Measurements from ENCODE around the gene RBM38. TPM values are rescaled to one million over a fixed set of nuclear protein-coding genes. Genes with fewer than 3 reads are reported as not detected.

Gene RBM38
- total and polyA plus RNA-seq, 3 donors from 2014 or later, result 69.6 to 114 (median 108) TPM

- TF ChIP-seq CTCF (IDR thresholded peaks at IDR 0.05) (no peak), POLR2A (IDR thresholded peaks at IDR 0.05) (no peak)
- H3K27me3 ChIP-seq, result no peaks in the 10 kb centered on the region
- H3K4me3 ChIP-seq, result no peak overlapping the region
- H3K4me1 ChIP-seq, result peaks cover 49% of the 10 kb centered on the region
- intact Hi-C loops (cut with DNase I; ENCODE audit: low total_unique reads), result no loop called here
- no peak for DNase-seq
- H3K27ac ChIP-seq, result peak overlapping the region in 1 of 2 donors; percentile 3
- H3K9me3 ChIP-seq, result no peaks in the 10 kb centered on the region
- H3K36me3 ChIP-seq (ENCODE audit: low read depth, missing control alignments), result no peaks in the 10 kb centered on the region
- WGBS, 2 donors, result 70 to 78% methylated on average over 11 to 19 of the region's 21 CpGs
These were observed 9.8 kb downstream of the RBM38 start for GRCh38 chr20:57400821-57401564.

GRCh38 chr20:57401565-57401918 lies 10.3 kb downstream of the RBM38 start:
- TF ChIP-seq CTCF (IDR thresholded peaks at IDR 0.05), result no peak
- no peak for TF ChIP-seq POLR2A (IDR thresholded peaks at IDR 0.05)
- H3K36me3 ChIP-seq (ENCODE audit: low read depth, missing control alignments), result no peaks in the 10 kb centered on the region
- H3K9me3 ChIP-seq, result no peaks in the 10 kb centered on the region
- no peak for DNase-seq
- H3K4me1 ChIP-seq, result peaks cover 48% of the 10 kb centered on the region
- H3K4me3 ChIP-seq, result no peak overlapping the region
- peak overlapping the region in 1 of 2 donors; percentile 3 for H3K27ac ChIP-seq
- 89 to 93% methylated on average over 7 of the region's 7 CpGs for WGBS, 2 donors
- intact Hi-C loops (cut with DNase I; ENCODE audit: low total_unique reads), result no loop called here
- H3K27me3 ChIP-seq, result no peaks in the 10 kb centered on the region

GRCh38 chr20:57402206-57403125 lies 11.3 kb downstream of the RBM38 start:
- Histone ChIP-seq H3K4me1 (peaks cover 40% of the 10 kb centered on the region), H3K9me3 (no peaks in the 10 kb centered on the region), H3K27ac (no peak overlapping the region), H3K36me3 (ENCODE audit: low read depth, missing control alignments) (no peaks in the 10 kb centered on the region), H3K4me3 (no peak overlapping the region), H3K27me3 (no peaks in the 10 kb centered on the region)
- intact Hi-C loops (cut with DNase I; ENCODE audit: low total_unique reads), result no loop called here
- 87 to 95% methylated on average over 18 to 32 of the region's 32 CpGs for WGBS, 2 donors
- TF ChIP-seq CTCF (IDR thresholded peaks at IDR 0.05), result no peak
- TF ChIP-seq POLR2A (IDR thresholded peaks at IDR 0.05), result no peak
- no peak for DNase-seq

- WGBS, 2 donors, result 87 to 94% methylated on average over 7 to 10 of the region's 10 CpGs
- Histone ChIP-seq H3K9me3 (no peaks in the 10 kb centered on the region), H3K36me3 (ENCODE audit: low read depth, missing control alignments) (no peaks in the 10 kb centered on the region), H3K4me3 (no peak overlapping the region), H3K4me1 (peaks cover 36% of the 10 kb centered on the region), H3K27ac (no peak overlapping the region), H3K27me3 (no peaks in the 10 kb centered on the region)
- DNase-seq, result no peak
- no peak for TF ChIP-seq CTCF (IDR thresholded peaks at IDR 0.05)
- TF ChIP-seq POLR2A (IDR thresholded peaks at IDR 0.05), result no peak
- intact Hi-C loops (cut with DNase I; ENCODE audit: low total_unique reads), result no loop called here
These were observed 12.0 kb downstream of the RBM38 start for GRCh38 chr20:57403216-57403615.

Data from testis (tissue), 3 donors.